BE2C (cell line): ENCODE results near the gene ATP10A.

ENCODE experiments used
- DNase-seq: peaks from one replicate; pipeline ENCODE4 v3.0.0-alpha.2; 2020
- H3K27me3 ChIP-seq: fragments of 250-450 bp; sonication (Bioruptor Pico); 2 replicates; pipeline ENCODE4 v1.5.1; 2020; ENCODE audit warnings: mild to moderate bottlenecking
- H3K36me3 ChIP-seq: fragments of 250-450 bp; sonication (Bioruptor Pico); 2 replicates; pipeline ENCODE4 v1.5.1; 2020; ENCODE audit warnings: mild to moderate bottlenecking
- H3K4me1 ChIP-seq: fragments of 250-450 bp; sonication (Bioruptor Pico); 2 replicates; pipeline ENCODE4 v1.5.1; 2020
- H3K4me3 ChIP-seq: 2 replicates; pipeline ENCODE4 v1.5.1; 2011; ENCODE audit warnings: low read depth, low read length
- H3K9me3 ChIP-seq: fragments of 250-450 bp; sonication (Bioruptor Pico); 2 replicates; pipeline ENCODE4 v1.5.1; 2020
- CTCF ChIP-seq: IDR thresholded peaks from 2 replicates; pipeline ENCODE4 v1.5.1; 2012; ENCODE audit warnings: mild to moderate bottlenecking, low read depth, low read length

The ATP10A gene

GRCh38 chr15:25739687-25740121 lies 123.4 kb downstream of the ATP10A start:
- Histone ChIP-seq H3K36me3 (no peaks in the 10 kb centered on the region), H3K4me3 (no peak overlapping the region), H3K4me1 (no peaks in the 10 kb centered on the region), H3K9me3 (no peaks in the 10 kb centered on the region), H3K27me3 (no peaks in the 10 kb centered on the region)
- no peak for TF ChIP-seq CTCF
- no peak for DNase-seq

- Histone ChIP-seq H3K9me3 (no peaks in the 10 kb centered on the region; the same call in 1 of the 2 replicates), H3K4me1 (no peaks in the 10 kb centered on the region), H3K27me3 (no peaks in the 10 kb centered on the region), H3K36me3 (no peaks in the 10 kb centered on the region), H3K4me3 (no peak overlapping the region)
- no peak for DNase-seq
- no peak for TF ChIP-seq CTCF
These were observed 124.8 kb downstream of the ATP10A start for GRCh38 chr15:25738171-25738965.

- TF ChIP-seq CTCF = no peak
- no peaks in the 10 kb centered on the region; the same call in 1 of the 2 replicates for H3K9me3 ChIP-seq
These were observed 125.9 kb downstream of the ATP10A start for GRCh38 chr15:25737218-25737643.

GRCh38 chr15:25736461-25736860 lies 126.7 kb downstream of the ATP10A start:
- DNase-seq = no peak
- H3K27me3 ChIP-seq = no peaks in the 10 kb centered on the region
- H3K4me1 ChIP-seq = no peaks in the 10 kb centered on the region
- no peaks in the 10 kb centered on the region for H3K36me3 ChIP-seq
- no peak for TF ChIP-seq CTCF
- no peak overlapping the region for H3K4me3 ChIP-seq
- H3K9me3 ChIP-seq = no peaks in the 10 kb centered on the region; the same call in 1 of the 2 replicates

More at GRCh38 chr15:25737218-25737643, 125.9 kb downstream of the ATP10A start:
- H3K4me1 ChIP-seq = no peaks in the 10 kb centered on the region
- no peaks in the 10 kb centered on the region for H3K36me3 ChIP-seq
- no peak for DNase-seq
- H3K27me3 ChIP-seq = no peaks in the 10 kb centered on the region
- H3K4me3 ChIP-seq = no peak overlapping the region

GRCh38 chr15:25735550-25736384 lies 127.4 kb downstream of the ATP10A start:
- Histone ChIP-seq H3K4me3 (no peak overlapping the region), H3K4me1 (no peaks in the 10 kb centered on the region), H3K9me3 (no peaks in the 10 kb centered on the region; the same call in 1 of the 2 replicates), H3K27me3 (no peaks in the 10 kb centered on the region), H3K36me3 (no peaks in the 10 kb centered on the region)
- no peak for DNase-seq
- TF ChIP-seq CTCF = no peak
